Adrenal gland (tissue), 19 donors: ENCODE results near the gene KCNMB2. TPM values are rescaled to one million over a fixed set of nuclear protein-coding genes. Genes with fewer than 3 reads are reported as not detected.

ENCODE experiments used
- DNase-seq, 7 donors: peaks; one replicate each; pipeline ENCODE4 v3.0.0-alpha.2; 2019 to 2020
- H3K27ac ChIP-seq, 5 donors: fragments of 200-600 bp; sonication (generic) in 4 of 5; 1 replicate in 3 of 5; 2 replicates in 2 of 5; pipeline versions ENCODE4 v1.5.1 to v1.8.0; 2016 to 2020; ENCODE audit warnings: mild to moderate bottlenecking in 1 of 5
- H3K27me3 ChIP-seq: fragments of 200-600 bp; 2 replicates; pipeline ENCODE4 v1.8.0; 2021
- H3K36me3 ChIP-seq, 2 donors: fragments of 200-600 bp; replicated peaks in 1 of 2; 1 replicate in 1 of 2; 2 replicates in 1 of 2; pipeline versions ENCODE4 v1.5.1 to v1.8.0; 2018 to 2022
- H3K4me1 ChIP-seq, 2 donors: fragments of 200-600 bp; replicated peaks in 1 of 2; 1 replicate in 1 of 2; 2 replicates in 1 of 2; pipeline versions ENCODE4 v1.5.1 to v1.8.0; 2018 to 2021
- H3K4me3 ChIP-seq, 4 donors: fragments of 200-600 bp; sonication (generic) in 3 of 4; one replicate each; pipeline ENCODE4 v1.5.1; 2016 to 2018
- H3K9me3 ChIP-seq, 3 donors: fragments of 200-600 bp; sonication (generic) in 1 of 3; replicated peaks in 1 of 3; 1 replicate in 2 of 3; 2 replicates in 1 of 3; pipeline versions ENCODE4 v1.5.1 to v1.8.0; 2016 to 2021
- POLR2A ChIP-seq, 2 donors: fragments of 450-650 bp; IDR thresholded peaks; one replicate each; pipeline ENCODE4 v1.6.1; 2017; ENCODE audit warnings: antibody characterized with exemption in 2 of 2, mild to moderate bottlenecking in 2 of 2, moderate library complexity in 1 of 2
- WGBS, 4 donors: extraction: QIAGEN DNeasy Blood & Tissue Kit in 2 of 4; methylation state at CpG; one replicate each; pipeline versions ENCODE4 v1.1.5 to v1.1.7; 2013 to 2017; 5-methylcytosine and 5-hydroxymethylcytosine counted together
- intact Hi-C, 2 donors: fragments of 100-400 bp; cut with DNase I; formaldehyde crosslinking; loops; one replicate each; pipeline versions ENCODE4 v1.14.1 to v1.15.0; 2022 to 2023
- long read RNA-seq, 10 donors: library from polyadenylated mRNA in 3 of 10; unstranded in 2 of 10; stranded (forward) in 1 of 10; transcript quantifications; one replicate each; pipeline ENCODE4 v2.0.0 and lab custom pipeline, GENCODE V29; 2021 to 2026
- polyA plus RNA-seq, 3 donors: library from polyadenylated mRNA; stranded (reverse); fragments of 200-250 nt in 2 of 3; fragments of 350-450 nt in 1 of 3; fragmentation: Illumina TruSeq in 1 of 3; extraction: RNeasy Lipid Tissue Mini Kit (QIAGEN cat#74804) in 1 of 3; gene quantifications; one replicate each; pipeline ENCODE4 v1.2.3, GENCODE V29; 2013 to 2014
- total RNA-seq, 9 donors: library from RNA; depleted of rRNA in 4 of 9; stranded (reverse); fragments of >200 nt in 4 of 9; fragments of 120-200 nt in 1 of 9; fragmentation: NEBNext Ultra II Directional in 1 of 9; extraction: Animal tissue kit (Norgen Biotek cat#: 25700) in 1 of 9; gene quantifications; one replicate each; pipeline versions ENCODE4 v1.1.0 to v1.2.4, GENCODE V29; 2013 to 2023
- TF ChIP-seq, protein P1 (sequence below), 6 experiments: fragments of 450-650 bp in 4 of 6; fragments of 200-600 bp in 2 of 6; sonication (generic) in 1 of 6; IDR thresholded peaks; 1 replicate in 5 of 6; 2 replicates in 1 of 6; pipeline versions ENCODE4 v1.5.1 to v1.8.0; 2016 to 2021; ENCODE audit warnings: antibody characterized with exemption in 6 of 6, mild to moderate bottlenecking in 2 of 6, moderate library complexity in 1 of 6
- donor health status: healthy with polysubstance abuse.
- donor health status: Bipolar disorder and iron deficiency.
- donor health status: DM: yes; HTN: yes; CAD: no.
- donor health status: DM: no; HTN: no; CAD: no.
- donor health status: DM: no; HTN: no; CAD: no.
- donor health status: DM: yes; HTN: yes; CAD: no.

KCNMB2 gene
- 1 to 10 TPM in 4 of 9 donors, under 1 TPM in 2, not detected in 3; 0.58 to 4.1 (median 2.8) TPM for total RNA-seq
- 1 to 10 TPM in 2 of 3 donors, under 1 TPM in 1; 0.94 to 8.6 (median 2.9) TPM for polyA plus RNA-seq
- long read RNA-seq, donor 1, result 0 reads
- long read RNA-seq, donor 2, result 0 reads
- long read RNA-seq, donor 3, result 0 reads
- long read RNA-seq, donor 4, result 0 reads
- long read RNA-seq, donor 5, result 0 reads
- long read RNA-seq, donor 6, partial matches to known transcripts, result 1 of 4 reads
- long read RNA-seq, donor 6, other reads (novel, unspliced or antisense), result 2 of 4 reads
- long read RNA-seq, donor 7, result 0 reads
- long read RNA-seq, donor 8, result 0 reads
- long read RNA-seq, donor 9, partial matches to known transcripts, result 0 of 1 reads
- long read RNA-seq, donor 9, other reads (novel, unspliced or antisense), result 0 of 1 reads
- long read RNA-seq, donor 10, result 0 reads

GRCh38 chr3:178536211-178537079 is at the start of gene KCNMB2:
Gene KCNMB2 (plus strand): TSS chr3:178536436.
- intact Hi-C loops, result no loop called here
- WGBS, 4 donors, result 3 to 10% (median 7%) methylated on average over 19 of the region's 19 CpGs
- H3K36me3 ChIP-seq, result no peaks in the 10 kb centered on the region

DNA sequence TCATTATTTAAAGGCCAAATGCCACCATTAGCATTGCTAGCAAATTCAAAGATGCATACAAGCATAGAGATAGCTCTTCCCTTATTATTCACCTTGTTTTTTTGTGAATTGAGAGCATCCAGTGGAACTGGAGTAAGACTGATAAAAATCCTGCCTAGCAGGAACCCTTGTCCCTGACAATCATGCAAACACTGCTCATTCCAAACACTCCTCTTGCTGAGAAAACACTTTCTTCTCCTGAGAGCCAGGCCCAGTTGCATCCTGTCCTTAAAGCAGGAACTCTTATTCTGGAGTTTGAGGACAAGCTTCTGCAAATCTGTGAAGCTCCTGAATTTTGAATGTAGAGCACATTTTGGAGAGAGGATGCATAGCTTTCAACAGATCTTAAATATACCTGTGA is 49.3 kb upstream of the KCNMB2 start:
- H3K27me3 ChIP-seq, result no peaks in the 10 kb centered on the region
- TF ChIP-seq, protein P1, sequence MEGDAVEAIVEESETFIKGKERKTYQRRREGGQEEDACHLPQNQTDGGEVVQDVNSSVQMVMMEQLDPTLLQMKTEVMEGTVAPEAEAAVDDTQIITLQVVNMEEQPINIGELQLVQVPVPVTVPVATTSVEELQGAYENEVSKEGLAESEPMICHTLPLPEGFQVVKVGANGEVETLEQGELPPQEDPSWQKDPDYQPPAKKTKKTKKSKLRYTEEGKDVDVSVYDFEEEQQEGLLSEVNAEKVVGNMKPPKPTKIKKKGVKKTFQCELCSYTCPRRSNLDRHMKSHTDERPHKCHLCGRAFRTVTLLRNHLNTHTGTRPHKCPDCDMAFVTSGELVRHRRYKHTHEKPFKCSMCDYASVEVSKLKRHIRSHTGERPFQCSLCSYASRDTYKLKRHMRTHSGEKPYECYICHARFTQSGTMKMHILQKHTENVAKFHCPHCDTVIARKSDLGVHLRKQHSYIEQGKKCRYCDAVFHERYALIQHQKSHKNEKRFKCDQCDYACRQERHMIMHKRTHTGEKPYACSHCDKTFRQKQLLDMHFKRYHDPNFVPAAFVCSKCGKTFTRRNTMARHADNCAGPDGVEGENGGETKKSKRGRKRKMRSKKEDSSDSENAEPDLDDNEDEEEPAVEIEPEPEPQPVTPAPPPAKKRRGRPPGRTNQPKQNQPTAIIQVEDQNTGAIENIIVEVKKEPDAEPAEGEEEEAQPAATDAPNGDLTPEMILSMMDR (IDR thresholded peaks at IDR 0.05), result no peak
- no peak for TF ChIP-seq POLR2A (IDR thresholded peaks at IDR 0.05)
- DNase-seq, result no peak
- H3K9me3 ChIP-seq, result no peaks in the 10 kb centered on the region
- H3K4me1 ChIP-seq, result no peaks in the 10 kb centered on the region
- intact Hi-C loops, result no loop called here
- H3K36me3 ChIP-seq, result no peaks in the 10 kb centered on the region
- H3K27ac ChIP-seq, result no peak overlapping the region
- H3K4me3 ChIP-seq, result no peak overlapping the region

More at GRCh38 chr3:178536211-178537079, at the start of gene KCNMB2:
- Histone ChIP-seq H3K4me3 (peak within 1 kb of the TSS in 1 of 4 donors; percentile 48), H3K27me3 (no peaks in the 10 kb centered on the region), H3K27ac (no peak within 1 kb of the TSS), H3K9me3 (no peaks in the 10 kb centered on the region), H3K4me1 (no peaks in the 10 kb centered on the region)
- TF ChIP-seq POLR2A (IDR thresholded peaks at IDR 0.05), result no peak
- TF ChIP-seq, protein P1 (IDR thresholded peaks at IDR 0.05), result no peak
- DNase-seq, result no peak

DNA sequence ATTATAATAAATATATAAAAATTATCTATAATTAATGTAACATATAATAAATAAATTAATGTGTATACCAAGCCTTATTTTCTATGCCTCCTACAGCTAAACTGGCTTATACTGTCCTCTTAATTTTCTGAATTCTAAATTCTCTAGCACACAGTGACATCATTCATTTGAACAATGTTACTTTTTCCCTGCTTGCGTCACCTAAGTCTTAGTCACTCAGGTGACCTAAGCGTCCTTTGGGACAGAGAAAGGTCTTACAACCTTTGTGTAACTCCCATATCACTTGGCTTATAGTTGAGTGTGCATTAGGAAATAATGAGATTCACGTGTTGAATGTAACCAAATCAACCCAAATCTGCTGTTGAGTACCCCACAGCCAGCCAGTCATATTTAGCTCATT is 48.5 kb upstream of the KCNMB2 start:
- no peaks in the 10 kb centered on the region for H3K36me3 ChIP-seq
- H3K4me3 ChIP-seq, result no peak overlapping the region
- intact Hi-C loops, result no loop called here
- no peak for DNase-seq
- 76 to 87% (median 84%) methylated on average over 3 of the region's 3 CpGs for WGBS, 4 donors
- TF ChIP-seq, protein P1 (IDR thresholded peaks at IDR 0.05), result no peak
- no peak for TF ChIP-seq POLR2A (IDR thresholded peaks at IDR 0.05)
- H3K27me3 ChIP-seq, result no peaks in the 10 kb centered on the region
- H3K27ac ChIP-seq, result no peak overlapping the region
- no peaks in the 10 kb centered on the region for H3K9me3 ChIP-seq
- H3K4me1 ChIP-seq, result no peaks in the 10 kb centered on the region

DNA sequence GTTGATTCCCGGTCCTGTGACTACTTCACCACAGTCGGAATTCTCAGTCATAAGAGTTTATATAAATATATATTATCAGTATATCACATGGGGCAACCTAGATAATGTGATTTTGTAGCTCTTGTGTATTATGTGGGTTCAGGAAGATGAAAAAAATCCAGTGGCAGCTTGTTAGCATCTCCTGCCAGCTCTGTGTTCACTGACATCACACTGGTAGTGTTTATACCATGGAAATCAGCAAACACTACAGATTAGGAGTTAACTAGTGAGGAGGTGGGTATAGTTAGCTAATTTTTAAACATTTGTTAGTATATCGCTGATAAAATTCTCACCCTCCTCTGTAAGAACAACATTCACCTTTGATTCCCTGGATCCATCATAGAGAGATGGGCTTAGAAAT is 44.5 kb upstream of the KCNMB2 start:
- 86 to 95% (median 92%) methylated on average over 3 of the region's 3 CpGs for WGBS, 4 donors
- no peak overlapping the region for H3K4me3 ChIP-seq
- no peak for DNase-seq
- H3K36me3 ChIP-seq, result no peaks in the 10 kb centered on the region
- H3K27ac ChIP-seq, result no peak overlapping the region
- H3K9me3 ChIP-seq, result no peaks in the 10 kb centered on the region
- intact Hi-C loops, result no loop called here
- H3K4me1 ChIP-seq, result no peaks in the 10 kb centered on the region
- TF ChIP-seq, protein P1 (IDR thresholded peaks at IDR 0.05), result no peak
- TF ChIP-seq POLR2A (IDR thresholded peaks at IDR 0.05), result no peak
- H3K27me3 ChIP-seq, result no peaks in the 10 kb centered on the region
